Esophagus muscularis mucosa (tissue), 4 donors: ENCODE results near the gene ABHD12. TPM values are rescaled to one million over a fixed set of nuclear protein-coding genes. Genes with fewer than 3 reads are reported as not detected.

ENCODE experiments used
- DNase-seq: peaks from one replicate; pipeline ENCODE4 v3.0.0-alpha.2; 2017; ENCODE audit errors: extremely low spot score
- H3K27ac ChIP-seq, 4 donors: fragments of 200-600 bp; sonication (generic); replicated peaks in 1 of 4; 1 replicate in 3 of 4; 2 replicates in 1 of 4; pipeline ENCODE4 v1.5.1; 2016 to 2019; ENCODE audit warnings: mild to moderate bottlenecking in 1 of 4
- H3K27me3 ChIP-seq, 4 donors: fragments of 200-600 bp; sonication (generic); one replicate each; pipeline versions ENCODE4 v1.5.1 to v1.6.0; 2016 to 2019
- H3K36me3 ChIP-seq, 4 donors: fragments of 200-600 bp; sonication (generic); one replicate each; pipeline ENCODE4 v1.5.1; 2016 to 2019
- H3K4me1 ChIP-seq, 4 donors: fragments of 200-600 bp; sonication (generic); one replicate each; pipeline ENCODE4 v1.5.1; 2016 to 2019
- H3K4me3 ChIP-seq, 4 donors: fragments of 200-600 bp; sonication (generic); 1 replicate in 2 of 4; 2 replicates in 2 of 4; pipeline ENCODE4 v1.5.1; 2016 to 2019; ENCODE audit warnings: mild to moderate bottlenecking in 4 of 4, moderate library complexity in 1 of 4
- H3K9me3 ChIP-seq, 4 donors: fragments of 200-600 bp; sonication (generic); 1 replicate in 3 of 4; 2 replicates in 1 of 4; pipeline ENCODE4 v1.5.1; 2016 to 2019
- EP300 ChIP-seq: sonication (generic); formaldehyde crosslinking; IDR thresholded peaks from one replicate; pipeline ENCODE4 v1.6.1; 2017; ENCODE audit warnings: antibody characterized with exemption
- POLR2A ChIP-seq: fragments of 450-650 bp; IDR thresholded peaks from one replicate; pipeline ENCODE4 v1.6.1; 2017; ENCODE audit warnings: antibody characterized with exemption, moderate library complexity, mild to moderate bottlenecking, low read depth
- POLR2AphosphoS5 ChIP-seq, 2 donors: sonication (generic); formaldehyde crosslinking; IDR thresholded peaks; one replicate each; pipeline ENCODE4 v1.6.1; 2017; ENCODE audit warnings: antibody characterized with exemption in 2 of 2
- WGBS: methylation state at CpG from one replicate; pipeline ENCODE4 v1.1.5; 2018; 5-methylcytosine and 5-hydroxymethylcytosine counted together
- intact Hi-C: fragments of 100-400 bp; cut with DNase I; formaldehyde crosslinking; loops from one replicate; pipeline ENCODE4 v1.15.1; 2023
- total RNA-seq, 4 donors: library from RNA; depleted of rRNA; stranded (reverse); fragments of >200 nt; gene quantifications; one replicate each; pipeline versions ENCODE4 v1.1.0 to v1.2.1, GENCODE V29; 2016
- TF ChIP-seq, protein P1 (sequence below), 3 experiments: fragments of 200-600 bp in 2 of 3; fragments of 450-650 bp in 1 of 3; sonication (generic) in 2 of 3; IDR thresholded peaks; one replicate each; pipeline ENCODE4 v1.5.1; 2017 to 2019; ENCODE audit warnings: antibody characterized with exemption in 3 of 3, mild to moderate bottlenecking in 2 of 3, moderate library complexity in 1 of 3

Gene ABHD12
- total RNA-seq, 4 donors from 2014 or later: 27.0 to 41.6 (median 35.4) TPM

DNA sequence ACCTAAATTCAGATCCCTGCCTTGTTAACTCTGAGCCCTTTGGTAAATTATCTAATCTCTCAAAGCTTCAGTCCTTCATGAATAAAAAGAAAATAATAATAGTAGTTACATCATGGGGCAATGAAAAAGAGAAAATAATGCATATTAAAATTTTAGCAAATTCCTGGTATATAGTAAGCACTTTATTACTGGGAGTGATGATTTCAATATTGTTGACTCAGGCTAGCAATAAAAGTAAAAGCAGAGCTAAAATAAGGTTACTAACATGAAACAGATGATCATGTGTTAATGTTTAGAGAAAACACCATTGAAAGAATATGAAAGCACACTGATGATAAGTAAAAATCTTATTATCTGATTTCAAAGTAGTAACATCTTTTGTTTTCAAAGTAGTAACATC lies 30.5 kb upstream of the ABHD12 start:
- no peak overlapping the region for H3K4me3 ChIP-seq
- H3K4me1 ChIP-seq: no peaks in the 10 kb centered on the region
- no peak for DNase-seq
- TF ChIP-seq, protein P1, sequence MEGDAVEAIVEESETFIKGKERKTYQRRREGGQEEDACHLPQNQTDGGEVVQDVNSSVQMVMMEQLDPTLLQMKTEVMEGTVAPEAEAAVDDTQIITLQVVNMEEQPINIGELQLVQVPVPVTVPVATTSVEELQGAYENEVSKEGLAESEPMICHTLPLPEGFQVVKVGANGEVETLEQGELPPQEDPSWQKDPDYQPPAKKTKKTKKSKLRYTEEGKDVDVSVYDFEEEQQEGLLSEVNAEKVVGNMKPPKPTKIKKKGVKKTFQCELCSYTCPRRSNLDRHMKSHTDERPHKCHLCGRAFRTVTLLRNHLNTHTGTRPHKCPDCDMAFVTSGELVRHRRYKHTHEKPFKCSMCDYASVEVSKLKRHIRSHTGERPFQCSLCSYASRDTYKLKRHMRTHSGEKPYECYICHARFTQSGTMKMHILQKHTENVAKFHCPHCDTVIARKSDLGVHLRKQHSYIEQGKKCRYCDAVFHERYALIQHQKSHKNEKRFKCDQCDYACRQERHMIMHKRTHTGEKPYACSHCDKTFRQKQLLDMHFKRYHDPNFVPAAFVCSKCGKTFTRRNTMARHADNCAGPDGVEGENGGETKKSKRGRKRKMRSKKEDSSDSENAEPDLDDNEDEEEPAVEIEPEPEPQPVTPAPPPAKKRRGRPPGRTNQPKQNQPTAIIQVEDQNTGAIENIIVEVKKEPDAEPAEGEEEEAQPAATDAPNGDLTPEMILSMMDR (IDR thresholded peaks at IDR 0.05): no peak
- TF ChIP-seq POLR2A: no peak
- TF ChIP-seq POLR2AphosphoS5 (IDR thresholded peaks at IDR 0.05): no peak
- TF ChIP-seq EP300: no peak
- no peaks in the 10 kb centered on the region for H3K27me3 ChIP-seq
- intact Hi-C loops: no loop called here
- H3K9me3 ChIP-seq: no peaks in the 10 kb centered on the region
- no peak overlapping the region for H3K27ac ChIP-seq
- no peaks in the 10 kb centered on the region for H3K36me3 ChIP-seq

DNA sequence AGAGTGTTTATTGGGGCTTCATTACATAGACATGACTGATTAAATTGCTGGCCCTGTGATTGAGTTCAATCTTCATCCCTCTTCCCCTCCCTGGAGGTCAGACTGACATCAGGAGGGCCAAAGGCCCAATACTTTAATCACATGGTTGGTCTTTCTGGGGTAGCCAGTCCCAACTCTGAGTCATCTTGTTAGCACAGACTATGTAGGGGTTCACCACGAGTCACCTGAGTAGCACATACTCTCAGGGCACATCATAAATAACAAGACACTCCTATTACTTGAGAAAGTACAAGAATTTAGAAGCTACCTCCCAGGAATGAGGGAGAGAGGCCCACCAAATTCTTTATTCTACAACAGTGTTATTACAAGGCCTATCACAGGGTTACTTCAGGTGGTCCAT lies 28.1 kb upstream of the ABHD12 start:
- intact Hi-C loops: no loop called here
- Histone ChIP-seq H3K36me3 (no peaks in the 10 kb centered on the region), H3K4me1 (no peaks in the 10 kb centered on the region), H3K27ac (no peak overlapping the region), H3K27me3 (no peaks in the 10 kb centered on the region), H3K4me3 (no peak overlapping the region), H3K9me3 (no peaks in the 10 kb centered on the region)
- no peak for DNase-seq
- 92% methylated on average over 1 of the region's 1 CpG for WGBS
- TF ChIP-seq, protein P1 (IDR thresholded peaks at IDR 0.05): no peak
- no peak for TF ChIP-seq POLR2AphosphoS5 (IDR thresholded peaks at IDR 0.05)
- no peak for TF ChIP-seq EP300
- TF ChIP-seq POLR2A: no peak

GRCh38 chr20:25408890-25409289 lies 18.3 kb upstream of the ABHD12 start:
- Histone ChIP-seq H3K36me3 (no peaks in the 10 kb centered on the region), H3K4me1 (peaks cover 7 to 17% (median 12%) of the 10 kb centered on the region in 4 donors), H3K27ac (no peak overlapping the region), H3K27me3 (no peaks in the 10 kb centered on the region), H3K4me3 (no peak overlapping the region), H3K9me3 (peaks cover 0 to 2% (median 0%) of the 10 kb centered on the region in 4 donors)
- 86% methylated on average over 5 of the region's 5 CpGs for WGBS
- no peak for DNase-seq
- no peak for TF ChIP-seq POLR2AphosphoS5 (IDR thresholded peaks at IDR 0.05)
- TF ChIP-seq, protein P1 (IDR thresholded peaks at IDR 0.05): no peak
- no peak for TF ChIP-seq EP300
- no peak for TF ChIP-seq POLR2A
- intact Hi-C loops: no loop called here

DNA sequence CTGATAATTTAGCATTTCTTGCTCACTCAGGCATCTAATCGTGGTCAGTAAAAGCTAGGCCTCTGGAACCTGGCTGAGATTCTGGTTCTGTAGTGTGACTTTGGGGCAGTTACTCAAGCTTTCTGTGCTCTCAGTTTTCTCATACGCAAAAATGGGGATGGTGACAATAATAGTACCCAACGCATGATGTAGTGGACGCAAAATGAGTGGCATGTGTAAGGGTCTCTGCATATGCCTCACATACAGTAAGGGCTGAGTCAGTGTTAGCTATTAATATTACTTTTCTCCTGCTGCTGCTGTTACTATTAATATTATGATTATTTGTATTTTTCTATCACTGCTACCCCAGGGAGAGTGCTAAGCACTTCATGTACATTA lies 17.5 kb upstream of the ABHD12 start:
- H3K9me3 ChIP-seq: peaks cover 0 to 9% (median 3%) of the 10 kb centered on the region in 4 donors
- WGBS: 0% methylated on average over 4 of the region's 4 CpGs
- H3K4me3 ChIP-seq: peak overlapping the region; percentile 59 to 69 (median 65)
- DNase-seq: no peak
- TF ChIP-seq POLR2A (no peak), EP300 (no peak), POLR2AphosphoS5 (IDR thresholded peaks at IDR 0.05) (no peak)
- TF ChIP-seq, protein P1 (IDR thresholded peaks at IDR 0.05): no peak
- intact Hi-C loops: no loop called here
- peaks cover 7 to 17% (median 12%) of the 10 kb centered on the region in 4 donors for H3K4me1 ChIP-seq
- no peaks in the 10 kb centered on the region for H3K36me3 ChIP-seq
- H3K27me3 ChIP-seq: no peaks in the 10 kb centered on the region
- H3K27ac ChIP-seq: peak overlapping the region in 1 of 4 donors; percentile 58
